Activated B cell treated with CpG ODN at 0.5 μM for 24 hours (primary cell): ENCODE results near the gene ANXA3. TPM values are rescaled to one million over a fixed set of nuclear protein-coding genes. Genes with fewer than 3 reads are reported as not detected.

Experiments
- ATAC-seq: fragments of 200-7000 bp; cut with Tn5 transposase; one replicate; pipeline ENCODE4 v1.10.0; 2021; ENCODE audit warnings: low read depth, mild to moderate bottlenecking, moderate library complexity
- CTCF ChIA-PET: fragments of 350-600 bp; sonication (Branson Sonifier 250); formaldehyde crosslinking; loops from one replicate; lab custom pipeline; 2021; ENCODE audit warnings: antibody characterized with exemption; lab: Charles Lee
- POLR2A ChIA-PET: fragments of 350-600 bp; sonication (Branson Sonifier 250); formaldehyde crosslinking; loops from one replicate; lab custom pipeline; 2021; ENCODE audit warnings: antibody characterized with exemption; lab: Charles Lee
- DNase-seq: peaks from one replicate; pipeline ENCODE4 v3.0.0; 2022
- H3K27ac Mint-ChIP-seq: one replicate; pipeline ENCODE4 v1.8.0; 2020; ENCODE audit warnings: mixed read lengths
- H3K27me3 Mint-ChIP-seq: one replicate; pipeline ENCODE4 v1.8.0; 2021; ENCODE audit warnings: mixed read lengths
- H3K36me3 Mint-ChIP-seq: one replicate; pipeline ENCODE4 v1.8.0; 2021; ENCODE audit warnings: low read depth, mixed read lengths
- H3K4me1 Mint-ChIP-seq: one replicate; pipeline ENCODE4 v1.8.0; 2021; ENCODE audit warnings: mixed read lengths
- H3K4me3 Mint-ChIP-seq: one replicate; pipeline ENCODE4 v1.8.0; 2020; ENCODE audit warnings: mild to moderate bottlenecking, mixed read lengths
- H3K9me3 Mint-ChIP-seq: one replicate; pipeline ENCODE4 v1.8.0; 2020; ENCODE audit warnings: mixed read lengths
- intact Hi-C: fragments of 100-400 bp; cut with micrococcal nuclease; formaldehyde crosslinking; loops from one replicate; pipeline ENCODE4 v1.15.1; 2024
- total RNA-seq: library from RNA; stranded (reverse); gene quantifications from 2 replicates; pipeline ENCODE4 v1.2.3, GENCODE V29; 2022
- TF ChIP-seq, protein P1 (sequence below): fragments of 200-600 bp; IDR thresholded peaks from one replicate; pipeline ENCODE4 v1.8.0; 2022; ENCODE audit warnings: antibody characterized with exemption, mild to moderate bottlenecking

The ANXA3 gene
- total RNA-seq, 1 donor from 2014 or later = 0.67 TPM

GRCh38 chr4:78647272-78647671 lies 95.7 kb downstream of the ANXA3 start:
- Mint-ChIP-seq H3K36me3 (no peaks in the 10 kb centered on the region), H3K27ac (no peak overlapping the region), H3K4me1 (peaks cover 57% of the 10 kb centered on the region), H3K27me3 (no peaks in the 10 kb centered on the region), H3K9me3 (no peaks in the 10 kb centered on the region), H3K4me3 (no peak overlapping the region)
- intact Hi-C loops = no loop called here
- no peak for DNase-seq
- no peak for ATAC-seq
- ChIA-PET POLR2A (interaction anchor here (1.2 to 7.3 kb wide), 3 partner anchors 33 to 130 kb away, joined by 5 to 41 read pairs (median 6); partner anchors contain the start of gene BMP2K), CTCF (interaction anchor here (0.7 to 2.0 kb wide), 6 partner anchors 10 to 217 kb away, joined by 3 to 7 read pairs (median 3); no protein-coding TSS in a partner anchor)
- TF ChIP-seq, protein P1, sequence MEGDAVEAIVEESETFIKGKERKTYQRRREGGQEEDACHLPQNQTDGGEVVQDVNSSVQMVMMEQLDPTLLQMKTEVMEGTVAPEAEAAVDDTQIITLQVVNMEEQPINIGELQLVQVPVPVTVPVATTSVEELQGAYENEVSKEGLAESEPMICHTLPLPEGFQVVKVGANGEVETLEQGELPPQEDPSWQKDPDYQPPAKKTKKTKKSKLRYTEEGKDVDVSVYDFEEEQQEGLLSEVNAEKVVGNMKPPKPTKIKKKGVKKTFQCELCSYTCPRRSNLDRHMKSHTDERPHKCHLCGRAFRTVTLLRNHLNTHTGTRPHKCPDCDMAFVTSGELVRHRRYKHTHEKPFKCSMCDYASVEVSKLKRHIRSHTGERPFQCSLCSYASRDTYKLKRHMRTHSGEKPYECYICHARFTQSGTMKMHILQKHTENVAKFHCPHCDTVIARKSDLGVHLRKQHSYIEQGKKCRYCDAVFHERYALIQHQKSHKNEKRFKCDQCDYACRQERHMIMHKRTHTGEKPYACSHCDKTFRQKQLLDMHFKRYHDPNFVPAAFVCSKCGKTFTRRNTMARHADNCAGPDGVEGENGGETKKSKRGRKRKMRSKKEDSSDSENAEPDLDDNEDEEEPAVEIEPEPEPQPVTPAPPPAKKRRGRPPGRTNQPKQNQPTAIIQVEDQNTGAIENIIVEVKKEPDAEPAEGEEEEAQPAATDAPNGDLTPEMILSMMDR = no peak

DNA sequence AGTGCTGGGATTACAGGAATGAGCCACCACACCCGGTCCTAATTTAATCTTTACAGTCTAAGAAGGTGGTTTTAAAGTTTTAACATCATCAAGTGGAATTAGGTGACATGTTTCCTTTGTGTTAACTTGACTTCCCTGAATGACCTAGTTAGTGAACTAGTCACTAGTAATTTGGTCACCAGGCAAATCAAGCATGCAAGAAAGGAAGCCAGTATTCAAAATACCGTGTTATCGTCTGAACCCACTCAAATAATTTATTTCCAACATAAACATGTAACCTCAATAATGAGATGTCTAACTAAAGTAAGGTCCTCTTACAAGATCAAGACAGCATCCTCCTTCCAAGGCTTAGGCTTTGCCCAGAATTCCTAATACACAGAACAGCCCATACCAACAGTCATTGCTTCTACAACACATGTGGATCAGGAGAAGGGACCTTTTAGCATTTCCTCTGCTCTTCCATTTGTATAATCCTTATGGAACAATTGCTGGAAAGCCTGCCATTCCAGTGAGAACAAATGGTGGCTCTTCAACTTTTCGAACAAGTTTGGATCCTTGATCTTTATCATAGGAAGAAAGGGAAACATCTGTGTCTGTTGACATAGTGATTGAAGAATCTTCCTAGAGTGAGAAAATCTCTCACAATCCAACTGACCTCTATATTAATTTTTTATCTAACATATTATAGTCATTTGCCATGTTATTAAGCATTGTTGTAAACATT lies 97.2 kb downstream of the ANXA3 start:
- Mint-ChIP-seq H3K4me1 (peaks cover 46% of the 10 kb centered on the region), H3K36me3 (no peaks in the 10 kb centered on the region), H3K27me3 (no peaks in the 10 kb centered on the region), H3K27ac (no peak overlapping the region), H3K4me3 (no peak overlapping the region), H3K9me3 (no peaks in the 10 kb centered on the region)
- ATAC-seq (no peak), DNase-seq (no peak)
- POLR2A ChIA-PET = interaction anchor here (0.9 to 7.3 kb wide), 2 partner anchors 102 to 128 kb away, joined by 3 to 41 read pairs; partner anchors contain the start of gene BMP2K
- intact Hi-C loops = no loop called here
- TF ChIP-seq, protein P1 = no peak
- CTCF ChIA-PET = no interaction called here

GRCh38 chr4:78650106-78651024 lies 98.8 kb downstream of the ANXA3 start:
- Mint-ChIP-seq H3K9me3 (no peaks in the 10 kb centered on the region), H3K36me3 (no peaks in the 10 kb centered on the region), H3K27ac (no peak overlapping the region), H3K4me1 (peaks cover 36% of the 10 kb centered on the region), H3K4me3 (no peak overlapping the region), H3K27me3 (no peaks in the 10 kb centered on the region)
- ATAC-seq (no peak), DNase-seq (no peak)
- ChIA-PET POLR2A (interaction anchor here (0.6 to 3.5 kb wide), 3 partner anchors 11 to 127 kb away, joined by 3 to 14 read pairs (median 4); no protein-coding TSS in a partner anchor), CTCF (no interaction called here)
- intact Hi-C loops = no loop called here
- TF ChIP-seq, protein P1 = no peak

GRCh38 chr4:78651250-78651860 lies 99.8 kb downstream of the ANXA3 start:
- intact Hi-C loops = no loop called here
- Mint-ChIP-seq H3K4me1 (peaks cover 31% of the 10 kb centered on the region), H3K27me3 (no peaks in the 10 kb centered on the region), H3K27ac (no peak overlapping the region), H3K36me3 (no peaks in the 10 kb centered on the region), H3K9me3 (no peaks in the 10 kb centered on the region), H3K4me3 (no peak overlapping the region)
- ATAC-seq (no peak), DNase-seq (no peak)
- TF ChIP-seq, protein P1 = no peak
- POLR2A ChIA-PET = interaction anchor here (0.6 to 3.5 kb wide), 4 partner anchors 10 to 126 kb away, joined by 3 to 14 read pairs (median 4); no protein-coding TSS in a partner anchor
- CTCF ChIA-PET = interaction anchor here (0.9 to 1.1 kb wide), 2 partner anchors 11 to 37 kb away, joined by 3 to 4 read pairs; no protein-coding TSS in a partner anchor
